GM12801 (cell line): ENCODE results near the gene PARK7.

ENCODE experiments used
- TF ChIP-seq, protein P1 (sequence below): IDR thresholded peaks from one replicate; pipeline ENCODE4 v1.5.1; 2011; ENCODE audit warnings: control low read depth; ENCODE audit not compliant: insufficient read length; ENCODE audit errors: extremely low read depth

Gene PARK7

GRCh38 chr1:8026153-8026975 is 64.9 kb downstream of the PARK7 start, which contains the start of gene ERRFI1:
Gene ERRFI1 (minus strand): TSS chr1:8026309. CDS start chr1:8015619, 10,690 bp downstream.
- TF ChIP-seq, protein P1, sequence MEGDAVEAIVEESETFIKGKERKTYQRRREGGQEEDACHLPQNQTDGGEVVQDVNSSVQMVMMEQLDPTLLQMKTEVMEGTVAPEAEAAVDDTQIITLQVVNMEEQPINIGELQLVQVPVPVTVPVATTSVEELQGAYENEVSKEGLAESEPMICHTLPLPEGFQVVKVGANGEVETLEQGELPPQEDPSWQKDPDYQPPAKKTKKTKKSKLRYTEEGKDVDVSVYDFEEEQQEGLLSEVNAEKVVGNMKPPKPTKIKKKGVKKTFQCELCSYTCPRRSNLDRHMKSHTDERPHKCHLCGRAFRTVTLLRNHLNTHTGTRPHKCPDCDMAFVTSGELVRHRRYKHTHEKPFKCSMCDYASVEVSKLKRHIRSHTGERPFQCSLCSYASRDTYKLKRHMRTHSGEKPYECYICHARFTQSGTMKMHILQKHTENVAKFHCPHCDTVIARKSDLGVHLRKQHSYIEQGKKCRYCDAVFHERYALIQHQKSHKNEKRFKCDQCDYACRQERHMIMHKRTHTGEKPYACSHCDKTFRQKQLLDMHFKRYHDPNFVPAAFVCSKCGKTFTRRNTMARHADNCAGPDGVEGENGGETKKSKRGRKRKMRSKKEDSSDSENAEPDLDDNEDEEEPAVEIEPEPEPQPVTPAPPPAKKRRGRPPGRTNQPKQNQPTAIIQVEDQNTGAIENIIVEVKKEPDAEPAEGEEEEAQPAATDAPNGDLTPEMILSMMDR: no peak

DNA sequence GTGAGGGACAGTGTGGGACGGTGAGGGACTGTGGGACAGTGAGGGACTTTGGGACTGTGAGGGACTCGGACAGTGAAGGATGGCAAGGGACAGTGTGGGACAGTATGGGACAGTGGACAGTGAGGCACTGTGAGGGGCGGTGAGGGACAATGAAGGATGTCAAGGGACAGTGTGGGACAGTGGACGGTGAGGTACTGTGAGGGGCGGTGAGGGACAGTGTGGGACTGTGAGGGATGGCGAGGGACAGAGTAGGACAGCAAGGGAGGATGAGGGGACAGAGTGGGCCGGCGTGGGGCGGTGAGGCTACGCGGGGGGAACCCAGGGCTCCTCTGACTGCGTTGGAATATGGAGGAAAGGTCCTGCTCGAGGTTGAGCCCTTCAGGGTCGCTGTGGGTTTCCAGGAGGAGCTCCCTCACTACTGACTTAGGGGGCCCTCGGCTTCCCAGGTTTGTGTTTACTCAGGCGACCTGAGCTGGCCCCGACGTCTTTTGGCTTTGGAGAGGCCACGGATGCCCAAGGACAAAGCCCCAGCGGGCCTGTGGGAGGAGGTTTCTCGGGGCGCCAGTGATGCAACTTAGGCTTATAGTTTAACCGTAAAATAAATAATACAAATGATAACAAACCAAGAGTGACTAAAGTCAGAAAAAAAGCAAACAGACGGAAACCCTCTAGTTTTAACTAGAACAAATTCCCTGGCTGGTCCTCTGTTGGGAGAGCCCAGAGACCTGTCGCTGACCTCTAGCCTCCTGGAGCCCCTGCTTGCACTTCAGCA is 65.7 kb downstream of the PARK7 start:
- TF ChIP-seq, protein P1: no peak

DNA sequence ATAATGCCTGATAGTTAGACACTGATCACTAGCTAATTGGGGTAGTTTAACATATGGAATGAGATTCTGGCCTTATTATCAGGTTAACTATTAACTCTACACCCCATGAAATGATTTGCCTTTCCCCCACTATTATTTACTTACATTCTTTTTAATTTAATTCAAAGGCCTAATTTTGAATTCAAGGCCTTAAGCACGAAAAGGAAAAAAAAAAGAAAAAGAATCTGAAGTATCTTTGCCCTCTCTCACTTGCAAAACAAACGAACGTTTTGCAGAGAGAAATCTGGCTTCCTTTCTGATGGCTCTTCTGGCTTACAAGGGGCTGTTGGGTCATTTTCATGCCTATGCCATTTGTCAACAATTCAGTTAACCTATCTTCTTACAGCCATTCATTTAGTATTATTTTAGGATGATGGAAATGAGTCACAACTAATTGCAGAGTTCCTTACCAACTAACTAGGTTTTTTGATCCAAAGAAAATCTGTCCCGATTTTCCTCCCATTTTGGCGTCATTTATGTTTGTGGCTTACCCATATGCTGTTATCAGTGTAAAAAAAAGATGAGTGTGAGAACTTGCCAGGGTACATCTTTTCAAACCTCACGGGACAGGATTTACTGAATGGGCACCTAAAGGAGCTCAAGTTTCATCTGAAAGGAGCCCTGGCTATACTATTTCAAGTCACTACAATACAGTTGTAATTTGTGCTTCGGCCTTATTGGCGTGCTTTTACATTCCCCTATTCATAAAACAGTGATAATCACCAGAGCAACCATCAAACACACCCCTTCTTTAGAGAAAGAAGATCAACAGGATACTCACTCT is 66.4 kb downstream of the PARK7 start:
- TF ChIP-seq, protein P1: no peak

GRCh38 chr1:8028571-8028910 is 67.0 kb downstream of the PARK7 start:
- TF ChIP-seq, protein P1: no peak

DNA sequence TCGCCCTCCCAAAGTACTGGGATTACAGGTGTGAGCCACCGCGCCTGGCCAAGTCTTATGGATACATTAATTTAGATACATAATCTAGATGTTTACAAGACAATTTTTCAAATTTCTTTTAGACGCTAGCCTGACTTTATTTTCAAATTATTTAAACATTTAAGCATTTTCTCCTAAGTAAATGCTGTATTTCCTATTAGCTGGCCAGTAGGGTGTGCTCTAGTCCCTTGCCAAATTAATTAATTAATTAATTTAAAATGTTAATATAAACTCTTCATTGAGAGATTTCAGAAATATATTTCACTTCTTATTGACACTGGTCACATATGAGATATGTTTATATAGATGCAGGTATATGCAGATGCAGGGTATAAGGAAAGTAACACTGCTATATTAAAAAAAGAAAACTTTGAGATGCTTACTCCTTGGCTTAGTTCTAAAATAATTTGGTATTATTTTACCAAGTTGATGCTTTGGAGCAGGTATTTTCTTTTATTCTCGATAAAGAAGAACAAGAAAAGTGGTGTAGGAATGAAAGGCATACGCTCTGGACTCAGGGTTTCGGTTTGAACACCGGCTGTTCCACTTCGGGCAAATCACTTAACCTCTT is 69.8 kb downstream of the PARK7 start:
- TF ChIP-seq, protein P1: no peak

DNA sequence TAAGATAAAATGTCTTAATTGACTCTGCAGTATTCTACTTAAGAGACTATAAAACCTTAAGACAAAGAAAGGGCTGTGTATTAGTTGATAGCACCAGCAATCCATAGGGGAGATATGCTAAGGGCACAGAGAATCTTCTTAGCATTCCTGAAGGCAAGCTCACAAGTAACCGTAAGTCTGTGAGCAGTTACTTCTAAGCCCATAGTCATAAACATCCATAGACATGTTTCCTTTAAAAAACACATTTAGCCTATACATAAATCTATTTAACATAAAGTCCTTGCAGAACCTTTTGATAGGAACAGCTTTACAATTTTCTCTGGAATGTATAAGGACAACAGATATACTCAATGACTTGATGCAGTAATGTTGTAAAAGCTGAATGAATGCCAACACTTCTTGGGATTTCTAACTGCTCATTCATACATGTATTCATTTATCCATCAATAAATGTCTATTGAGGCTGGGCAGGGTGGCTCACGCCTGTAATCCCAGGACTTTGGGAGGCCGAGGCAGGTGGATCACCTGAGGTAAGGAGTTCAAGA is 70.9 kb downstream of the PARK7 start:
- TF ChIP-seq, protein P1: no peak
